Mucosa of stomach (tissue), 1 donor: ENCODE results near the gene PDE4B.

Experiments used
- H3K27me3 ChIP-seq: one replicate; pipeline ENCODE4 v1.7.0; 2013; ENCODE audit warnings: mild to moderate bottlenecking, low read length; ENCODE audit not compliant: control insufficient read depth, insufficient read depth
- H3K36me3 ChIP-seq: one replicate; pipeline ENCODE4 v1.7.0; 2013; ENCODE audit warnings: low read length; ENCODE audit not compliant: control insufficient read depth, insufficient read depth
- H3K4me1 ChIP-seq: one replicate; pipeline ENCODE4 v1.7.0; 2013; ENCODE audit warnings: mild to moderate bottlenecking, low read length; ENCODE audit not compliant: control insufficient read depth, insufficient read depth
- H3K4me3 ChIP-seq: one replicate; pipeline ENCODE4 v1.7.0; 2013; ENCODE audit warnings: low read length
- H3K9ac ChIP-seq: one replicate; pipeline ENCODE4 v1.7.0; 2013; ENCODE audit warnings: mild to moderate bottlenecking, low read length, moderate library complexity
- H3K9me3 ChIP-seq: one replicate; pipeline ENCODE4 v1.7.0; 2013; ENCODE audit warnings: mild to moderate bottlenecking, low read length, moderate library complexity; ENCODE audit not compliant: control insufficient read depth
- donor health status: Pancreatic carcinoma.

Gene PDE4B

GRCh38 chr1:66357478-66358197, 564.9 kb downstream of the PDE4B start:
- no peak overlapping the region for H3K4me3 ChIP-seq
- peaks cover 5% of the 10 kb centered on the region for H3K4me1 ChIP-seq
- H3K36me3 ChIP-seq, result no peaks in the 10 kb centered on the region
- H3K9me3 ChIP-seq, result no peaks in the 10 kb centered on the region
- H3K9ac ChIP-seq, result no peak overlapping the region
- no peaks in the 10 kb centered on the region for H3K27me3 ChIP-seq

DNA sequence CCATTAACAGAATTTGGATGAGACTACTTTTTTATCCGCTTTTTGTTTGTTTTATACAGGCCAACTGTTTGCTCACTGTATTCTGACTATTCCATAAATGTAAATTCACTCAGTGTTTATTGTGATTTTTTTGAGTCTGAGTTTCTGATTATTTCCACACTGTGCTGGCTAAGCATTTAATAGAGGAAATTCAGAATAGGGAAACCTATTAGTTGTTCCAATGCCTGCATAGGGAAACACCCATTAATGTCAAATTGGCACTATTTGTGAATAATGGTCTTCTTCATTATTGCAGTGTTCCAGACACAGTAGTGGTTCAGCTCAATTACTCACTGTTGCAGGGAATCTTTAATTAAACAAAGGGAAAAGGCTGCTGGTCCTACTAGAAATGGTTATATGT, 566.6 kb downstream of the PDE4B start:
- H3K27me3 ChIP-seq, result no peaks in the 10 kb centered on the region
- no peak overlapping the region for H3K4me3 ChIP-seq
- H3K36me3 ChIP-seq, result no peaks in the 10 kb centered on the region
- no peaks in the 10 kb centered on the region for H3K4me1 ChIP-seq
- no peak overlapping the region for H3K9ac ChIP-seq
- no peaks in the 10 kb centered on the region for H3K9me3 ChIP-seq

GRCh38 chr1:66359815-66360214, 567.1 kb downstream of the PDE4B start:
- no peak overlapping the region for H3K9ac ChIP-seq
- no peaks in the 10 kb centered on the region for H3K4me1 ChIP-seq

GRCh38 chr1:66360285-66360724, 567.6 kb downstream of the PDE4B start:
- Histone ChIP-seq H3K9me3 (no peaks in the 10 kb centered on the region), H3K9ac (no peak overlapping the region), H3K4me1 (no peaks in the 10 kb centered on the region), H3K27me3 (no peaks in the 10 kb centered on the region), H3K4me3 (no peak overlapping the region), H3K36me3 (no peaks in the 10 kb centered on the region)

More at GRCh38 chr1:66359815-66360214, 567.1 kb downstream of the PDE4B start:
- H3K36me3 ChIP-seq, result no peaks in the 10 kb centered on the region
- no peaks in the 10 kb centered on the region for H3K9me3 ChIP-seq
- H3K27me3 ChIP-seq, result no peaks in the 10 kb centered on the region
- H3K4me3 ChIP-seq, result no peak overlapping the region

- H3K9ac ChIP-seq, result no peak overlapping the region
- H3K36me3 ChIP-seq, result no peaks in the 10 kb centered on the region
- H3K9me3 ChIP-seq, result no peaks in the 10 kb centered on the region
- H3K4me1 ChIP-seq, result no peaks in the 10 kb centered on the region
- H3K27me3 ChIP-seq, result no peaks in the 10 kb centered on the region
- no peak overlapping the region for H3K4me3 ChIP-seq
Measured at GRCh38 chr1:66364578-66365391, 572.1 kb downstream of the PDE4B start.

- Histone ChIP-seq H3K4me1 (no peaks in the 10 kb centered on the region), H3K27me3 (no peaks in the 10 kb centered on the region), H3K9ac (no peak overlapping the region), H3K36me3 (no peaks in the 10 kb centered on the region), H3K4me3 (no peak overlapping the region), H3K9me3 (no peaks in the 10 kb centered on the region)
Measured at GRCh38 chr1:66365635-66366034, 572.9 kb downstream of the PDE4B start.

DNA sequence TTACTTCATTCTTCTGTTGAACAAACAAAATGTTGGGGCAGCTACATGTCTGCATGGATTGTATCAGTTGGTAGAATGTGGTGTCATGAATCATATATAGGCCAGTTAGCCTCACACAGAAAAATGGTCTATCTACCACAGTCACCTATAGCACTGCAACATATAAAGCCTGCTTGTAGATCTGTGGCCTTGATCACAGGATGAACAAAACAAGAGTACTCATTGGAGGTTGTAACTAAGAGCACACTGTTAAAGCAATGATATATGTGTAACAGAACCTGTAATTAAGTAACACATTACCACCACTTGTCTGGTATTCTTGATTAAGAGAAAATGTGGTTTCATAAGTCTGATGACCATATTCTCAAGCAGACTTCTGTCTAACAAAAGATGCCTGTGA, 573.9 kb downstream of the PDE4B start:
- Histone ChIP-seq H3K36me3 (no peaks in the 10 kb centered on the region), H3K4me3 (no peak overlapping the region), H3K9me3 (no peaks in the 10 kb centered on the region), H3K4me1 (no peaks in the 10 kb centered on the region), H3K27me3 (no peaks in the 10 kb centered on the region), H3K9ac (no peak overlapping the region)

GRCh38 chr1:66367369-66367768, 574.7 kb downstream of the PDE4B start:
- H3K4me3 ChIP-seq, result no peak overlapping the region
- no peaks in the 10 kb centered on the region for H3K27me3 ChIP-seq
- no peaks in the 10 kb centered on the region for H3K36me3 ChIP-seq
- no peaks in the 10 kb centered on the region for H3K9me3 ChIP-seq
- H3K4me1 ChIP-seq, result no peaks in the 10 kb centered on the region
- H3K9ac ChIP-seq, result no peak overlapping the region

GRCh38 chr1:66368261-66368660, 575.6 kb downstream of the PDE4B start:
- Histone ChIP-seq H3K9me3 (no peaks in the 10 kb centered on the region), H3K4me3 (no peak overlapping the region), H3K36me3 (no peaks in the 10 kb centered on the region), H3K4me1 (no peaks in the 10 kb centered on the region), H3K9ac (no peak overlapping the region), H3K27me3 (no peaks in the 10 kb centered on the region)

- Histone ChIP-seq H3K9me3 (no peaks in the 10 kb centered on the region), H3K4me3 (no peak overlapping the region), H3K9ac (no peak overlapping the region), H3K27me3 (no peaks in the 10 kb centered on the region), H3K36me3 (no peaks in the 10 kb centered on the region), H3K4me1 (no peaks in the 10 kb centered on the region)
Measured at GRCh38 chr1:66370462-66370971, 577.8 kb downstream of the PDE4B start.

- no peaks in the 10 kb centered on the region for H3K27me3 ChIP-seq
- H3K9ac ChIP-seq, result no peak overlapping the region
- no peaks in the 10 kb centered on the region for H3K4me1 ChIP-seq
- H3K4me3 ChIP-seq, result no peak overlapping the region
- H3K36me3 ChIP-seq, result no peaks in the 10 kb centered on the region
- H3K9me3 ChIP-seq, result no peaks in the 10 kb centered on the region
Measured at GRCh38 chr1:66371233-66372005, 578.7 kb downstream of the PDE4B start.
